ENCODE measurements around the gene TLL2.

Gene TLL2

GRCh38 chr10:96505150-96506136, 8.3 kb downstream of the TLL2 start:
- DNase-seq: no peak

GRCh38 chr10:96502561-96503282, 11.0 kb downstream of the TLL2 start:
- no peak for DNase-seq

GRCh38 chr10:96501985-96502384, 11.7 kb downstream of the TLL2 start:
- DNase-seq: no peak

GRCh38 chr10:96500519-96500918, 13.2 kb downstream of the TLL2 start:
- DNase-seq: no peak

GRCh38 chr10:96500050-96500449, 13.7 kb downstream of the TLL2 start:
- DNase-seq: no peak

GRCh38 chr10:96497391-96497790, 16.3 kb downstream of the TLL2 start:
- DNase-seq: no peak

- DNase-seq: no peak
These were observed 17.3 kb downstream of the TLL2 start for GRCh38 chr10:96496281-96496925.

DNA sequence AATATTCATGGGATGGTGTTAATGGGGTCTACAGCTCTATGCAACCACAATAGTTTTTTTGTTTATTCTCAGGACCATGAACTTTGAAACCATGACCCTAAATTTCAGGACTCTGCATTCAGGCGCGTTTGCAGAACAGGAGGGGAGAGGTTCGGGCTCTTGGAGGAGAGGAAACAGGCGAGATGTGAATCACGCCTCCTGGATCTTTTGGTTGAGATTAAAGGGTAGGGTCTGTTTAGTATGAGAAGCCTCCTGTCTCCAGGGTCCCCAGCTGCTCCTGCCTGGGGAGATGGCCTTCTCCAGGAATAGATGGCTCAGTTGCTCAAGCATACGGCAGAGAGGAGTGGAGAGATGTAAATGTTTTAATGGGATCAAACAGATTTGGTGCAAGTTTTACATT, 18.2 kb downstream of the TLL2 start:
- no peak for DNase-seq

- DNase-seq: no peak
These were observed 19.0 kb downstream of the TLL2 start for GRCh38 chr10:96494694-96495093.

DNA sequence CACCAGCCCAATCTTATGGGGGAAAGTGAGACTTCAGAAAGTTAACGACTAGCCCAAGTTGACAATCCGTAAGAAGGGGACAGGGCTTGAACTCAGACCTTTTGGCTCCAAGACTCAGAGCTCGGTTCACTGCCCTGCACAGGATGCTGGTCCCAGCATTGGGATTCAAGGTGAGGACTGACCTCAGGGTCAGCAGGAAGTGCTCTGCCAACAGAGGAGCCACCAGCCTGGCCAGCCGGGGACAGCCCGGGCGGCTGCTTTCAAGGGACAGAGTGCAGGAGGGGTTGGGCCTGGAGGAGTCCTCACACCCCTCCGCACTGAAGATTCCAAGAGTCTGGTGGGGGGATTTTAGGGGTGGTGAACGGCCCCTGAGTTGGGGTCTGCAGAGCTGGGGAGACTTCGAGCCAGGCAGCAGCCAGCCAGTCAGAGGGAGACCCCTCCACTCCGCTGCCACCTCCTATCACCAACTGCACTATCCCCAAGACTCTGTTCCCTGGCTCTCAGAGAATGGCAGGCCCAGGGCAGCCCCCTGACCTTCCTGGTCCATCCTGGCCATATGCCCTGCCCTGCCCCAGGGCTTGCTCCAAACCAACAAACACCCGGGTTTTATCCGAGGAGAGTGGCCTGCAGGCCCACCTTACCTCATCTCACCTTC, 19.7 kb downstream of the TLL2 start:
- no peak for DNase-seq

DNA sequence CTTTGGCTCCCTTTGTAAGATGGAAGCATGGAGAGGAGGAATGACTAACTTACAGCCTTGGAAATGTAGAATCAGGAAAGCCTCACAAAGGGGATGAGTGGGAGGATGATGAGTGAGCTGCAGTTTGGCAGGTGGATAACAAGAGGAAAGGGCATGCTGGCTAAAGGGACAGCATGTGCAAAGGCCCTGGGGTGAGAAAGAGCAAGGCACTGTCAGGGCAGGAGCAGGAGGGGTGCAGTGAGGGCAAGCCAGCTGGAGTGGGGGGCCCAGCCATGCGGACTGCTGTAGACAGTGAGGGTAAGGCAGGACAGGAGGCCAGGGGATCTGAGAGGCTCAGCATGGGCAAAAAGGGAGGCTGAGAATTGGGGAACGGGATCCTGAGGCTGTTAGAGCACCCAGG, 20.5 kb downstream of the TLL2 start:
- DNase-seq: no peak

DNA sequence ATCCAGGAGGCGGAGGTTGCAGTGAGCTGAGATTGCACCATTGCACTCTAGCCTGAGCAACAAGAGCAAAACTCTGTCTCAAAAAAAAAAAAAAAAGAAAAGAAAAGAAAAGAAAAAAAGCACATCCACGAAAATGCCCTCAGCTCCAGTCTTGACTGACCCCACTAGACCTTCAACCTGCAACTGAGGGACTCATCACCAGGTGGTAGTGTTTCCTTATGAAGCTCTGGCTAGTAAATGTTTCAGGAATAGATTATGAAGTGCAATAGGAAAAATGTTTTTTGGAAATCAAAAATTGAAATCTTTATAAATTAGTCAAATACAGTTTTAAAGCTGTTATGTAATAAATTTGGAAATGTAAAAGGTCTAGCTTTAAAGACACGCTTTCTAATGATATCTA, 22.4 kb downstream of the TLL2 start:
- DNase-seq: no peak

- no peak for DNase-seq
These were observed 25.4 kb downstream of the TLL2 start for GRCh38 chr10:96488161-96488935.

- no peak for DNase-seq
These were observed 30.7 kb downstream of the TLL2 start for GRCh38 chr10:96482815-96483588.

DNA sequence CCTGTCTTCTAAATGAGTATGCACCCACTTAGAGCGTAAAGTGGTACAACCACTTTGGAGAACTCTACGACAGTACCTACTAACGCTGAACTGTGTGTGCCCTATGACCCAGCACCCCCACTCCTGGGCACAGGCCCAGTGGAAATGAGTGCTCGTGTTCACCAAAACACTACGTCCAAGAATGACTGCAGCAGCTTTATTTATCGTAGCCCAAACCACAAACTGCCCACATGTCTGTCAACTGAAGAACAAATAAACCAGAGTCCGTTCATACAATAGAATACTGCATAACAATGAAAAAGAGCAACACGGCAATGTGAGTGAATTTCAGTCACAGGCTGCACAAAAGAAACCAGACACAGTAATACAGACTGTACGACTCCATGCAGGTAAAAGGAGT, 35.4 kb downstream of the TLL2 start:
- DNase-seq: no peak

DNA sequence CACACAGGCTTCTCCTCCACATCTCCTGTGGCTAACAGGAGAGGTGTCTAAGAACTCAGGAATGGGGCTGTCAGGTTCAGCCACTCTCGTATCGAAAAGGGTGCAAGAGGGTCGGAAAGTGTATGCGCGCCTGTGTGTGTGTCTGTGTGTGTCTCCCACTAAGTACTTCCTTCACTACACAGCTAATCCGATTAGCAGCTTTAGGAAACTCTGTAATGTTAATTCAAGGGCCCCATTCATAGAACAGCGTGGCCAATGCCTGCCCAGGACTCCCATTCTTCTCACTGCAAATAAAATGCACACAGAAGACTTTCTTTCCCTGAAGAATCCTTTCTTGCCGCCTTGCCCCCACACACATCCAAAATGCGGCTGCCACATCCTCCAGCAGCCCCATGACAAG, 39.9 kb downstream of the TLL2 start:
- DNase-seq: no peak

DNA sequence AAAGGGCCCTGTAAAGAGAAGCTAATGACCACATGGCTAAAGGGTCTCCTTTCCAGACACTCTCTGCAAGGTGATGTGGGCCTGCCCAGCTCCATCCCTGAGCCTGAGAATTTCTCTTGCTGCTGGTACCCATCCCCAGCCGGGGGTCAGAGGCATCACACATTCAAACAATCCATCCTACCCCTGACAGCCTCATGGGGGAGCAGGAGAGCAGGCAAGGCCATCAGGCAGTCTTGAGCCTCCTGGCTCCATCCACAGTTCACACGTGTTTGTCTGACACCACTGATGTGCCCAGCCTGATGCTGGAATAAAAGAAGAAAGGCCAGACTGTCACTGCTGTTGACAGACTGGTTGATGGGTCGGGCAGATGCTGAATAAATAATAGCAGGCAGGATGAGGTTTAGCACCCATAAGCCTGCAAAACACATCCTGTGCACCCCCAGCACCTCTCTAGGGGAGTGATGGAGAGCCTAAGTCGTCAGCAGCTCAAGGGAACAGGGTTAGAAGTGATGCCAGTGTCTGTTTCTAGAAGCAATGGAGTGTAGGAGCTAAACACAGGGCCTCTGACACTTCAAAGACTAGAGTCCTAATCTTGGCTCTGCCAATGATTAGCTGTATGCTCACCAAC, 43.5 kb downstream of the TLL2 start:
- DNase-seq: peak; percentile 16

- DNase-seq: peak; percentile 18
These were observed 44.9 kb downstream of the TLL2 start for GRCh38 chr10:96468845-96469244.

- no peak for DNase-seq
These were observed 48.1 kb downstream of the TLL2 start for GRCh38 chr10:96465599-96465998.

DNA sequence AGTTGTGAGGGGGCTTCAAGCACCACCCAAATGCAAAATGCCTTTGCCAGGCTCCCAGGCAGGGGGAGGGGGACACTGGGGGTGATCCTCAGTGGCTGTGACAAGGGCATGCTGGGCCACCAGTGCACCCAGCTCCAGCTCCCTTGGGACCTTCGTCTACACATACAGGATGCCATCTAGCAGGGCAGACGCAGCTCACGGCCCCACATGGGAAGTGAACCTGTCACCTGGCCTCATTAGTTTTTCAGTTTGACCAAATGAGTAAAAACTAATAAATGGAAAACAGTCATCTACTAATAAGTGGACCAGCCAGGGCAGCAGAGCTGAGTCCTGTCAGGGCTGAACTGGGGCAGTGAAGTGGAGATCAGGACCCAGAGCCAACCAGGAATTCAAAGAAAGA, 50.2 kb downstream of the TLL2 start:
- DNase-seq: no peak

DNA sequence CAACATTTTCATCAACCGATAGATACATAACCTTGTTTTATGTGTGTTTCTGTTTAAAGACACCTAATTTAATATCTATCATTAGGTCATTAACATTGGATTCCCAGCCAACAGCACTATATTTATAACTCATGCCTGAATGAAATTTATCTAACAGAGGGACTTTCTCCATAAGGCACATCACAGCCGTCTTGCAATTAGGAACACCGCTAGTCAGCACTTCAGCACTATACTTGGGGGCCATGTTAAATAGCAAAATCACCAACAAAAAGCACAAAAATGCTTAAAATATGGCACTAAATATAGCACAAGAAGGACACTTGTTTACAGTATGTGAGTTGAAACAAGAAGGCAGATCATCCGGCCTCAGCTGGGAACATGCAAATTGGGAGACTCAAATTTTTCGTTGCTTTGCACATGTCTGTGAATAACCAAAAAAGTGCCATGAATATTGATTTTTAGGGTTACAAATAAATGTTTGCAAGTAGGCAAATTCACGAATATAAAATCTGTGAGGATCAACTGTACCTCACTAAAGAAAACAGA, 51.0 kb downstream of the TLL2 start:
- no peak for DNase-seq

Data from DMS 273 treated with DMSO at 0.1 percent for 48 hours (cell line).